HG02763 (cell line): Measurements from ENCODE around the gene LIX1.

Experiments
- ATAC-seq: cut with Tn5 transposase; IDR thresholded peaks from one replicate; pipeline ENCODE4 v1.9.1; 2021; ENCODE audit warnings: mild to moderate bottlenecking, moderate library complexity; ENCODE audit not compliant: unreplicated experiment

Gene LIX1

DNA sequence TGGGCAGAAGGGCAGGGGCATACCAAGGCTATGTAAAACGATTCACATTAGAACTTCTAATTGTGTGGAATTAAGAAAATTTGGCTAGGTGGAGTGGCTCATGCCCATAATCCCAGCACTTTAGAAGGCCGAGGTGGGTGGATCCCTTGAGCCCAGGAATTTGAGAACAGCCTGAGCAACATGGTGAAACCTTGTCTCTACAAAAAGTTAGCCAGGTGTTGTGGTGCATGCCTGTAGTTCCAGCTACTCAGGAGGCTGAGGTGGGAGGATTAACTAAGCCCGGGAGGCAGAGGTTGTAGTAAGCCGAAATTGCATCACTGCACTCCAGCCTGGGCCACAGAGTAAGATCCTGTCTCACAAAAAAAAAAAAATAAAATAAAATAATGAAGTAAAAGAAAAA, 65.2 kb downstream of the LIX1 start:
- ATAC-seq, result no peak

- no peak for ATAC-seq
Observed at GRCh38 chr5:97076098-97076497, 66.3 kb downstream of the LIX1 start.

DNA sequence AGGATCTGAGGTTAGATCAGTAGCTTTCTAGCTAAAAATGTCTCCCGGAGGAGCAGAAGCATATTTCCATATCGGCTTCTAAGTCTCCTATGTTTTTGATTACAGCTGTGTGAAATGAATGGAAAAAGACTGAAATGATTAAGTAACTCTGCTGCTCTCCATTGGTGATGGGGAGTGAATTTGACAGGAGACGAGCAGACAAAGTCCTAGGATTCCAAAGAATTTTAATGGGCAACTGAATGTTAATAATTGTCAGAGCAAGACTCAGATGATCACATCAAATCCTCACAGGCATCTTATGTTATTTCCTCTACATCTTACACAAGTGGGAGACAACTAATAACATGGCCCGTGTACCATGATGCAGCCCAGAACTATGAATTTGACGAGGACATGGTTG, 66.8 kb downstream of the LIX1 start:
- no peak for ATAC-seq

DNA sequence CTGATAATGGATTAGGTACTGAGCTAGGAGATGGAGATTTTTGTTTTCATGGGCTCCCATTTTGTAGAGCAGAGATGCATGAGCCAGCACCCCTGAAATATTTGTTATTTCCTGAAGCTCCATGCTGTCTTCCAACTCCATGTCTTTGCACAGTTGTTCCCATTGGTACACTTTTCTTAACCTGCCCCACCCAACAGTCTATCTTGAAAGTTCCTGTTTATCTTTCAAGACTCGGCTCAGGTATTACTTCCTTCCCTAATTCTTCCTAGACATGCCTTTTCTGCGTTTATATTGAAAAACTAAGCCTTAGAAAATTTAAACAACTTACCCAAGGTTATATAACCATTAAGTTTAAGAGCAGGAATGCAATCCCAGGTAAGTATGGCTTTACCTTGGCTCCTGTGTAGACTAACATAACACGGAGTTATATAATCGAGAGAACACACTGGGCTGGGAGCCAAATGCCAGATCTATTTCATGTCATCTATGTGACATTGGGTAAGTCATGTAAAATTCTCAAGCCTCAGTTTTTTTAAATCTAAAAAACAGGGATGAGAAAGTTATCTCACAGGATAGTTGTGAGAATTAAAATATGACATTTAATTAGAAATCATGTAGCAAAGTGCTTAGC, 67.4 kb downstream of the LIX1 start:
- no peak for ATAC-seq

DNA sequence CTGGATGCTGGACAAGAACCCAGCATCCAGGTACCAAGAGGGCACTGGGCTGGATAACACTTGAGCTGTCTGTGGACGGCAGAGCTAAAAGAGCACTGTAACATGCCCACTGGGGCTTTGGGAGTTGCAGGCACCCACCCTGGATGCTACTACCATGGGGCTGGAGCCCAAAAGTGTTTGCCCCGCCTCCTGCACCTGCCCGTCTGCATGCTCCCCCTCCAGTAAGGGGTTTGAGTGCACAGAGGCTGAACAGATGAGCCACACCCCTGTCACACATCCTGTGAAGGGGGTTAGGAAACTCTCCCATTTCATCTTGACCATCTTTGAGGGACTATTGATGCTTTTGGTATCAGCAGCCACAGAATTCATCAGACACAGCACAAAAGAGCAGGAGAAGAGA, 69.0 kb downstream of the LIX1 start:
- no peak for ATAC-seq

DNA sequence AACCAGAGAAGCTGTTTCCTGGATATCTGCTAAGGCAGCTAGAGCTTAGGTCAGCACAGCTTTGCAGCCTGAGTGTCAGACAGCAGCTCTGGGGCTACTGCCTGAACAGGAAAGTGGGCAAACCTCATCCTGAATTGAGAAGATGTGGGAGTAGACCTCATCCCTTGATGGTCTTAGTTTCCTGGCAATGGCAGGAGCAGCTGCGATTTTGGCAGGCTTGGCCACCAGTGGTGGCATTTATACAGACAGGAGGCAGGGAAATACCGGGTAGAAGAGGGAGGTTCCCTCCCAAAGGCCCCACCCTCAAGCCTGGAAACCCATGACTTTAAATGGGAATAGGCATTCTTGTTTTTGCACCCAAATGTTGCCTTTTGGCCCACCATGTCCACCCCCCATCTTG, 69.7 kb downstream of the LIX1 start:
- ATAC-seq, result no peak

- no peak for ATAC-seq
Observed at GRCh38 chr5:97071993-97072392, 70.4 kb downstream of the LIX1 start.

DNA sequence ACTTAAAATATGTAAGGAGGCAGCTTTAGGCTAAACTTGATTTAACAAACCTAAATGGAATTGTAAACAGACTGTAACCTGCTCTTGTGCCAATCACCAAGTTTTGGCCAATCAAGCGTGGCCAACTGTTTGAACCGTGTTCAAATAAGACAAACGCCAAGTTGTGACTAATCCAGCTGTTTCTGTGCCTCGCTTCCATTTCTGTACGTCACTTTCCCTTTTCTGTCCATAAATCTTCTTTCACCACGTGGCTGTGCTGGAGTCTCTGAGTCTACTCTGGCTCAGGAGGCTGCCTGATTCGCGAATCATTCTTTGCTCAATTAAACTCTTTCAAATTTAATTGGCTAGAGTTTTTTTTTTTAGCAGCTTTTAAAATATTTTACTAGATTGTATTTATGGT, 71.3 kb downstream of the LIX1 start:
- no peak for ATAC-seq

DNA sequence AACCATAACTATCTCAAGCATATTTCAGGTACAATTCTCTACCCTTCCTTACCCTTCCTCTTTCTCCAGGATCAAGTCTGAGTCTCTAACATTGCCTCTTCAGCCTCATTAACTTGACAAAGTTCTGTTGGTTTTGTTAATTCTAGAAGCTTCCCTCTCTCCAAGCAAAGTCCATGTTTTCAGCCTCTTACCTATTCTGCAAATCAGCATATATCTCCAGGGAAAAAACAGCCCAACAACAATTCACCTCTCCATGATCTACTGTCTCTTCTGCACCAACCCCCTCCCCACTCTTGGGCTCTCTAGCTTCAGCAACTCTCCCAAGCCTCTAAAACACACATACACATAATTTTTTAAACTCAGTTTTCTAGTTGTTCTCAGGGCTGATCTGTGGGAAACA, 72.2 kb downstream of the LIX1 start:
- ATAC-seq, result no peak

DNA sequence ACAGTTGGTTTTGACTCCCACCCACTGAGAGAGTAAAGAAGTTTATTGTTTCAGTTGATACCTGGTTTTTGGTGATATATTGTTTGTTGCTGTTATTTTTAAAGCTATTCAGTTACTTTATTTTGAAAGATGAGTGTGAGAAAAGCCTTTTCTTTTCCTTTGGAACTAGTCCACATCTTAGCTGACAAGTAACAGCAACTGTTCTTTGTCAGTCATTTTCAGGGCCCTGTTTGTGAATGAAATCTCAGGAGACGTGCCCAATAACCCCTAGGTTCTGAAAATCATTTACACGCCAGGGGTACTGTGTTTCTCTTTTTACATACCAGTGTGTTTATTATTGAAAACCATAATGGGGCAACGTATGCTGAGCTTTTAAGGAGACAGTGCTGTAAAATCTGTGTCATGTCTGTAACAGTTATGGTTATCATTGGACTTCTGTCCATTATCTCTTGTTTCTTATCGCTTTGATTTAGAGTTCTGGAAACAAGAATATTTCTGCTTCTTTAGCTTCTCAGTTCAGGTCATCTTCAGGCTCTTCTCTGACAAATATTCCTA, 75.0 kb downstream of the LIX1 start:
- ATAC-seq, result no peak

- ATAC-seq, result no peak
Observed at GRCh38 chr5:97065475-97065874, 76.9 kb downstream of the LIX1 start.

GRCh38 chr5:97063251-97063650, 79.2 kb downstream of the LIX1 start:
- no peak for ATAC-seq

GRCh38 chr5:97062046-97062445, 80.4 kb downstream of the LIX1 start:
- no peak for ATAC-seq

GRCh38 chr5:97056263-97056662, 86.1 kb downstream of the LIX1 start:
- ATAC-seq, result no peak

GRCh38 chr5:97049175-97049574, 93.2 kb downstream of the LIX1 start:
- no peak for ATAC-seq

DNA sequence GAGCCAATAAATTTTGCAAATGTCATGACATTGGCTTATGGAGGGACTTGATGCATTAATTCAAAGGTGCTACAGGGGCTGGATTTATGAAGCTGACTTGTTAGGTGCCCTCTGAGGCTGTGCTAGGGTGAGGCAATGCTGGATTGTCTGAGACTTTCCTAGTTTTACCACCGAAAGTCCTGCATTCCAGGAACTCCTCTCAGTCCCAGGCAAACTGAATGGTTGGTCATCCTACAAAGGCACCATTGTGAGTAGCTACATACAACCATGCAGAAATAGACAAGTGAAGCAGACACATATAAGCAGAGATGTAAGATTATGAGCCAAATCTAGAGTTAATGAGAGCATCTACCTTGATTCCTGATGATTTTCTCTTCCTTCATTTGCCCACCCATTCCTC, 95.3 kb downstream of the LIX1 start:
- no peak for ATAC-seq

DNA sequence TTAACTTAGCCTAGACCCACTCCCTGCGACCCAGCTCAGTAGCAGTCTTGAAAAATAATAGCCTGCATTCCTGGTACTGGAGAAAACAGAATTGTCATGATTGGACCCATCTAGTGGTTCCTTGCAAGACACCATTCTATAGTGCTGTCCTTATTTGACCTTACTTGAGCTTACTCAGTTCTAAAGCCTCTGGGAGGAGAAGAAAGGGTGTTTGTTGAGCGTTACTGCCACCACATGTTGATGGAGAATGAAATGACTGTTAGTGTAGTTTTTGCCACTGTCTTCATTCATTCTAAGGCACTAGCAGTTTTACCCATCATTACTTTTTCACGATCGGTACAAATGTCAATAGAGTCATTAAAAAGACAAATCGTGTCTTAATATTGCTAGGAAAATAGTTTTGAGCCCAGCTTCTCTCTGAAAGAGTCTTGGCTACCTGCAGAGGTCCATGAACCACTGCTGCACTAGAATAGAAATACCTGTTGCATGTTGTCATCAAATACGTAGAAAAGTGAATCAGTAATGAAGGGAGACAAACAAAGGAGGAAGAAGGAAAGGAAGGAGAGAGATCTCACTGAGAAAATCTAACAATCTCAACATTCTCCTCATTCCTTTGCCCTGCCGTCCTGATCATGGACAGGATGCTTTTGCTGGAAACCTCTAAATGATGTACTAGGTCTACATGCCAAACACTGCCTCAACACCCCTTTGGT, 96.0 kb downstream of the LIX1 start:
- ATAC-seq, result no peak

DNA sequence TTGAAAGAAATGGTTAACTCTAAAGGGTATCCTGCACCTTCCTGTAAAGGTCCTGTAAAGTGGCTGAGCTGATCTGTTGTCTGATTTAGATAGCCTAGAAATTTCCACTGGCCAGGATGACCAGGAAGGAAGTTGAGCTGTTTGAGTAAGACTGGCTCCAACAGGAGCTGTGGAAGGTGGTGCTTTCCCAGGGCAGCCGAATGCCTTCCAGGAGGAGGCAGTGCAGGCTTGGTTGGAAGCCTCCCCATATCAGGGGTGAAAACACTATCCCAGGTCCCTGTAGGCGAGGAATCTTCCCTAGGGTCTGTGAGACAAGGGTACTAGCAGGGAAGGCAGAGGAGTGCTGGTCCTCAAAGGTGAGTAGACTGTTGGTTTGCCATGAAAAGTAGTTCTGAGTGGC, 98.4 kb downstream of the LIX1 start:
- no peak for ATAC-seq

- ATAC-seq, result no peak
Observed at GRCh38 chr5:97043511-97043910, 98.9 kb downstream of the LIX1 start.

DNA sequence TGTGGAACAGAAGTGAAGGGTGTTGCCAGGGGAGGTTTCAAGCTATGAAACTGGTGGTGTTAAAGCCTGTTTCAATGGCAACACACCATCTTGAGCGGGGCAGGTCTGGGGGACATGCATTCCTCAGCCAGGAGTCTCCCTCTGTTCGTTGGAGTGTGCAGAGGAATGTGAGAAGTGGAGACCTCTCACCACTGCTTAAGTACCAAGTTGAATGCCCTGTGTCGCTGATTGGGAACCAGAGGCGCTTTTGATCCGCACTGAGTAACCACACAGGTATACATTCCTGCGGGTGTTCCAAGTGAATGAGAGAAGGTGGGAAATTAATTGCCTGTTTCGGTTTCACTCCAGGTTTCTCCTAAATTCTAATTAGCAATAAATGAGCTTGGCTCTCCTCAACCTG, 99.4 kb downstream of the LIX1 start:
- ATAC-seq, result no peak
